HG03460 (cell line): Measurements from ENCODE around the gene IQCN.

Source experiments
- ATAC-seq: cut with Tn5 transposase; IDR thresholded peaks from one replicate; pipeline ENCODE4 v1.9.1; 2021; ENCODE audit not compliant: unreplicated experiment

Gene IQCN

GRCh38 chr19:18304458-18305310 lies 30.4 kb upstream of the IQCN start:
- ATAC-seq = peak; percentile 42

GRCh38 chr19:18304208-18304457 lies 29.9 kb upstream of the IQCN start:
- ATAC-seq = no peak

GRCh38 chr19:18301718-18302111 lies 27.5 kb upstream of the IQCN start:
- no peak for ATAC-seq

- ATAC-seq = no peak
Measured at GRCh38 chr19:18300930-18301717, 26.9 kb upstream of the IQCN start.

- no peak for ATAC-seq
Measured at GRCh38 chr19:18299654-18300053, 25.4 kb upstream of the IQCN start.

GRCh38 chr19:18298601-18299000 lies 24.3 kb upstream of the IQCN start:
- no peak for ATAC-seq

GRCh38 chr19:18297308-18297707 lies 23.1 kb upstream of the IQCN start:
- no peak for ATAC-seq

GRCh38 chr19:18295034-18295451 lies 20.8 kb upstream of the IQCN start:
- no peak for ATAC-seq

- no peak for ATAC-seq
Measured at GRCh38 chr19:18294467-18294864, 20.2 kb upstream of the IQCN start.

GRCh38 chr19:18293642-18294466 lies 19.6 kb upstream of the IQCN start:
- no peak for ATAC-seq

- no peak for ATAC-seq
Measured at GRCh38 chr19:18292810-18293641, 18.8 kb upstream of the IQCN start.

- no peak for ATAC-seq
Measured at GRCh38 chr19:18292462-18292809, 18.2 kb upstream of the IQCN start.

- ATAC-seq = peak; percentile 50
Measured at GRCh38 chr19:18291590-18292461, 17.6 kb upstream of the IQCN start.

- ATAC-seq = no peak
Measured at GRCh38 chr19:18291019-18291524, 16.8 kb upstream of the IQCN start.

GRCh38 chr19:18290302-18291018 lies 16.2 kb upstream of the IQCN start:
- peak; percentile 43 for ATAC-seq

GRCh38 chr19:18289471-18290301 lies 15.4 kb upstream of the IQCN start:
- ATAC-seq = no peak

GRCh38 chr19:18287836-18288772 lies 13.9 kb upstream of the IQCN start:
- no peak for ATAC-seq
